HG02973 (cell line): ENCODE measurements around the gene SF3B2.
"Not testable (repeated sequence)": the region's sequence is repeated elsewhere in the genome, so short reads cannot be mapped to it uniquely, and the experiment has no call there.

Experiments used
- ATAC-seq: cut with Tn5 transposase; IDR thresholded peaks from one replicate; pipeline ENCODE4 v1.9.1; 2021; ENCODE audit warnings: moderate library complexity; ENCODE audit not compliant: unreplicated experiment

SF3B2 gene

GRCh38 chr11:66015936-66016792, 36.0 kb upstream of the SF3B2 start:
- no peak for ATAC-seq

- ATAC-seq: no peak
Observed at GRCh38 chr11:66016793-66017177, 35.4 kb upstream of the SF3B2 start.

GRCh38 chr11:66017321-66017720, 34.8 kb upstream of the SF3B2 start:
- no peak for ATAC-seq

- ATAC-seq: no peak
Observed at GRCh38 chr11:66020212-66020611, 32.0 kb upstream of the SF3B2 start.

GRCh38 chr11:66020618-66021357, 31.4 kb upstream of the SF3B2 start:
- ATAC-seq: no peak

- no peak for ATAC-seq
Observed at GRCh38 chr11:66022401-66023185, 29.6 kb upstream of the SF3B2 start.

GRCh38 chr11:66023186-66023440, 29.1 kb upstream of the SF3B2 start:
- not testable (repeated sequence) for ATAC-seq

- ATAC-seq: no peak
Observed at GRCh38 chr11:66026017-66026529, 26.1 kb upstream of the SF3B2 start, which contains the start of gene CATSPER1. Gene CATSPER1, minus strand, starts transcription at chr11:66026479. Its CDS starts 100 bp downstream, at chr11:66026379.

- ATAC-seq: no peak
Observed at GRCh38 chr11:66032957-66033735, 19.0 kb upstream of the SF3B2 start.

- ATAC-seq: no peak
Observed at GRCh38 chr11:66035653-66036333, 16.4 kb upstream of the SF3B2 start.

- no peak for ATAC-seq
Observed at GRCh38 chr11:66036334-66036710, 15.8 kb upstream of the SF3B2 start.

- ATAC-seq: no peak
Observed at GRCh38 chr11:66037327-66037726, 14.8 kb upstream of the SF3B2 start.

- no peak for ATAC-seq
Observed at GRCh38 chr11:66039765-66040164, 12.4 kb upstream of the SF3B2 start.

GRCh38 chr11:66042227-66042995, 9.8 kb upstream of the SF3B2 start:
- ATAC-seq: no peak

- no peak for ATAC-seq
Observed at GRCh38 chr11:66042996-66043906, 8.9 kb upstream of the SF3B2 start.

- no peak for ATAC-seq
Observed at GRCh38 chr11:66044757-66045156, 7.4 kb upstream of the SF3B2 start.

- ATAC-seq: peak; percentile 54
Observed at GRCh38 chr11:66045177-66045639, 7.0 kb upstream of the SF3B2 start.

GRCh38 chr11:66046901-66047300, 5.3 kb upstream of the SF3B2 start:
- no peak for ATAC-seq
